Measurements from ENCODE around the gene SERPINB5.
"Not testable (repeated sequence)": the region's sequence is repeated elsewhere in the genome, so short reads cannot be mapped to it uniquely, and the experiment has no call there.

The SERPINB5 gene, protein sequence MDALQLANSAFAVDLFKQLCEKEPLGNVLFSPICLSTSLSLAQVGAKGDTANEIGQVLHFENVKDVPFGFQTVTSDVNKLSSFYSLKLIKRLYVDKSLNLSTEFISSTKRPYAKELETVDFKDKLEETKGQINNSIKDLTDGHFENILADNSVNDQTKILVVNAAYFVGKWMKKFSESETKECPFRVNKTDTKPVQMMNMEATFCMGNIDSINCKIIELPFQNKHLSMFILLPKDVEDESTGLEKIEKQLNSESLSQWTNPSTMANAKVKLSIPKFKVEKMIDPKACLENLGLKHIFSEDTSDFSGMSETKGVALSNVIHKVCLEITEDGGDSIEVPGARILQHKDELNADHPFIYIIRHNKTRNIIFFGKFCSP

DNA sequence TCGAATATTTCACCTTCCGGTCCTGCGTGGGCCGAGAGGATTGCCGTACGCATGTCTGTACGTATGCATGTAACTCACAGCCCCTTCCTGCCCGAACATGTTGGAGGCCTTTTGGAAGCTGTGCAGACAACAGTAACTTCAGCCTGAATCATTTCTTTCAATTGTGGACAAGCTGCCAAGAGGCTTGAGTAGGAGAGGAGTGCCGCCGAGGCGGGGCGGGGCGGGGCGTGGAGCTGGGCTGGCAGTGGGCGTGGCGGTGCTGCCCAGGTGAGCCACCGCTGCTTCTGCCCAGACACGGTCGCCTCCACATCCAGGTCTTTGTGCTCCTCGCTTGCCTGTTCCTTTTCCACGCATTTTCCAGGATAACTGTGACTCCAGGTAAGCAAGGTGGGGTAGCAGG lies at the start of gene SERPINB5:
TSS of gene SERPINB5 (plus strand) at position 291 of the 400 bp plus-strand sequence. CDS start 7,471 bp downstream, outside the sequence.
- DNase-seq (ENCODE audit: low read depth), result no peak

DNA sequence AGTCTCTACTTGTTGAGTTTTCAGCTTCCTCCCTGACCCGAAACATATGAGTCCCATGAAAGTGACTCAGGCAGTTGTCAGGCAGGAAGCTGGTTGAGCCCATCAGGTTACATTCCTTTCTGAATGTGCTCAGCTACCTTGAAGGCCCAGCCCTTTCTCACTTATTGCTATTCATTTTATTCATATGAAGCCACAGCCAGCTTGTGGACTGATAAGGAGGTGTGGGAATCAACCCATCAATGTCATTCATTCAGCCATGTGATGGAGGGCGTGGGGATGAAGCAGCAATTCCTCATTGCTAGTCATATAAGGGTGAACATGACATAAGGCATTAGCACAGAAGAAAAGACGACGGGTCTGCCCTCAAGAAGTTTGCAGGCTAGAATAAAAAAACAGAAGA lies 49.2 kb upstream of the SERPINB5 start:
- DNase-seq (ENCODE audit: low read depth), result no peak

DNA sequence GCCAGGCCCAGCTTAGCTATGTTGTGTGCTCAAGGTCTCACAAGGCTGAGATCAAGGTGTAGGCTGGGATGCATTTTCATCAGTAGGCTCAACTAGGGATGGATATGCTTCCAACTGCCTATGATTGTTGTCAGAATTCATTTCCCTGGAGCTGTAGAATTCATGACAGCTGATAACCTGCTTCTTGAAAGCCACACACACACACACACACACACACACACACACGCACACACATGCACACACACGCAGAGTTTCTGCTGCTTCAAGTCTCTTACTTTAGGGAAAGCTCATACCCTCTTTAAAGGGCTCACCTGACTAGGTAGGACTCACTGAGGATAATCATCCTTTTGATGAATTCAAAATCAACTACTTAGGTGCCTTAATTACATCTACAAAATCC lies 46.2 kb upstream of the SERPINB5 start:
- DNase-seq (ENCODE audit: low read depth), result no peak

DNA sequence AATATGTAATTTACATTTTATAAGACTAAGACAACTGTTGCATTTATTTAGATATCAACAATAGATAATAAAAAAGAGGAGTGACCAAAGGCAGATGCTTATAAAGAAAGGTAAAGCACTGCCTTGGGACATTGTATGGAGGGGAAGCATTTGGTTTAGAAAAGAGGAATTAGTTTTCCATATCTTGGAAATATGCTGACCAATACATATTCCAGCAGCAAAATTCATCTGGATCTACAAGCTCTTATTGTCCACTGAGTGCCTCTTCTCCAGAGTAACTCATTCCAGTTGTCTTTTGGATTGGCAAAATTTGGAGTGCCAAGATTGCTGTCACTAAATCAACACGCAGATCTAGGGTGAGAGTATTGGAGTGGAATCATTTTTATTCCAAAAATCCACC lies 45.6 kb upstream of the SERPINB5 start:
- no peak for DNase-seq (ENCODE audit: low read depth)

DNA sequence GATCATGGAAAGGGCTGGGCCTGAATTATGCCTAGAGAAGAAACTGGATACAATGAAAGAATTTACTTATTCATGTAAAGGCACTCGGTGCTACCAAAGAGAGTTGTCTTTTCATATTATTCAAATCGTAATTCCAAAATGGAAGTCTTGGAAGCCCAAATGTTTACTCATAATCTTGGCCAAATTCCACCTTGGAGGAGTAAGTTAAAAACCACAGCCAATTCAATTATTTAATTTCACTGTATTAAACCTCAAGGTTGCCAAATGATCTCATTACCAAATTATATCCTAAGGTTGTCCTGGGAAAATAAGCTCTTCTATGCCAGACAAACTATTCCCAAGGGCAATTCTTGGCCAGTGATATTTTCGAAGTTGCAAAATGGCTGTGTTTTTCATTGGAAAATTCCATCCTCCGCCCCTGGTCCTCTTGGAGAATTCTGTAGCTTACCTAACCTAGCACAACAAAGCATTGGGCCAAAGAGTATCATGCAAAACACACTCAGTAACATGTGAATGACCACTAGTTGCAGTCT lies 43.4 kb upstream of the SERPINB5 start:
- DNase-seq (ENCODE audit: low read depth), result no peak

DNA sequence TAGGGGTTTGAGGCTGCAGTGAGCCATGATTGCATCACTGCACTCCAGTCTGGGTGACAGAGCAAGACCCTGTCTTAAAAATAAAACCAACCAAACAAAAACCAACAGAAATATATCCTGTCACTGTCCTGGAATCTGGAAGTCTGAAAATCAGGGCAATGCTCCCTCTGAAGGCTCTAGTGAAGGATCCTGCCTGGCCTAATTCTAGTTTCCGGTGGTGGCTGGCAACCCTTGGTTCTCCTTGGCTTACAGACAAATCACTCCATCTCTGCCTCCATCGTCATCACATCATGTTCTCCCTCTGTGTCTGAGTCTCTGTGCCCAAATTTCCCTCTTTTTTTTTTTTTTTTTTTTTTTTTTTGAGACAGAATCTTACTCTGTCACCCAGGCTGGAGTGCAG lies 38.6 kb upstream of the SERPINB5 start:
- DNase-seq (ENCODE audit: low read depth), result no peak

DNA sequence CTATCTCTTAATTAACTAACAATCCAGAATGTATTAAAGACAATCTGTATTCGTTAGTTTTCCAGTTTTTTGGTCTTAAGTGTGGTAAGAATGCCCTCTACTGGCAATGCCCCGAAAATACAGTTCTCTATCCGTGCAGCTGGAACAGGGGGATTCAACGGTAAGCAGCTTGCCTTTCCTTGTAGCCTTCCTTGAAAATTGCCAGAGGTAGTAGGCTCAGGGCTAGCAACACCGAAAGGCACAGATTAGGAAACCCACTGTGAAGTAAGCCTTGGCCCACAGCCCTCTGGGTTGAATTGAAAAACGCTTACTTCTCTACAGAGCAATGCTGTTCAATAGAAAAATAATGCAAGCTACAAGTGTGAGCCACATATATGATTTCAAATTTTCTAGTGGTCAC lies 37.4 kb upstream of the SERPINB5 start:
- peak; percentile 29 for DNase-seq (ENCODE audit: low read depth)

DNA sequence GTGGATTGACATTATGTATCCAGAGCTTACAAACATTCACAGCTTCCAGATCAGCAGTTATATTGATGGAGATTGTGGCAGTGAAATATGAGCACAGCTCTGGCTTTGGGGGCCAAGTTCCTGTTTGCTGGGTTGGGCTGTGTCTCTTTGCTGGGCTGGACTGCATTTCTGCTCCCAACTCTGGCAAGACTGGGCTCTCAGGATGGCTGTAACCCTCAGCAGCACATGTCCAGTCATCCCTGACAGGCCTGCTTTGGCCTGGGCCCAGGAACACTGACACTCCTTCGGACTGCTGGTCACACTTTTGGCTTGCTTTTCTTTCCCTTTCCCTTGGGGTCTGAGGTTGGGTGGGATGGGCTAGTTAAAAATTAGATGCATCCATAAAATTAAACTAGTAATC lies 36.5 kb upstream of the SERPINB5 start:
- no peak for DNase-seq (ENCODE audit: low read depth)

DNA sequence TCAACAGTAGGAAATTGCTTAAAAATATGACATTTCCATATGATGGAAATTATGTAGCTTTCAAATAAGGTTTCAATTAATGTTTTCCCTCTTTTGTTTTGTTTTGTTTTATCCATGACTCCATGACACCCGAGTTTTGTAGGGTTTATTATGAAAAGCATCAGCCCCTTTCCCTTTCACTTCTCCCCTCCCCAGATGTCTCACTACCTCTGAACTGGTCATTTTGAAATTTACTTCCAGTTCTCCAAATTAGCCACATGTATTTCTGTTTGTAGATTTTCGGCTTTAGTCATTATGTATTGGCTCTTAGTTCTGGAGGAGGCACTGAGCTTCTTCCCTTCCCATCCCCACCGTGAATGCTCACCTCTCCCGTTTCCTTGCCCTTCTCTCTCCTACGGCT lies 35.9 kb upstream of the SERPINB5 start:
- no peak for DNase-seq (ENCODE audit: low read depth)

DNA sequence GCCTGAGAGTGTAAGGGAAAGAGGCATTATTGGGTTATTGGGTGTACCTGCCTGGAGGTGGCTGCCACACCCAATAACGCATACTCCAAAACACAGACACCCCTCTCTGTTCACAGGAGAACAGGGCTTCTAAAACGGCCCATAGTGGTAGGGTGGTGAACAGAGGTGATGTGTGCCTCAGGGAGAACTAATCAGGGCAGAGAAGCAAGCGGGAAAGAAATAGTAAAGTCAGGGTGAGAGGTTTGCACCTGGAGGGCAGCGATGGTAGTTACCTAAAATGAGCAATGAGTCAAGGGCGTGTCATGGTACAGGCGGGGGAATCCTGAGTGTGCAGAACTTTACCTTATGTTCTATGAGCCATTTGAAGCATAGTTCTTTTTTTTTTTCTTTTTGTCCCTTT lies 32.9 kb upstream of the SERPINB5 start:
- no peak for DNase-seq (ENCODE audit: low read depth)

DNA sequence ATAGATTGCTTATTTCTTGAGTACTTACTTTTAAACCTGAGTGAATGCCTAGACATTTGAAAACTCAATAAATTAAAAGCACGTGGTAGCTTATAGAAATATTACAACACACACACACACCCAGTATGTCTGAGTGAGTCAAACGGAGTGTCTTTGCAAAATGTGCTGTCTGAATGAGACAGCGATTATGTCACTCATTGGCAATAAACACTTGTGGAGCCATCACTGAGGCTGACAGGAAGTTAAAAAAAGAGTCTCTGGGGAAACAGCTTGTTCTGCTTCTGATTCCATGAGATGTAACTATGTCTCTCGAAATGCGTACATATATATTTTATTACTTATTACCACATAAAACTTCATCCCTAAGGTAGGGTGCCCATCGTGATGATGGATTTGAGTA lies 32.2 kb upstream of the SERPINB5 start:
- no peak for DNase-seq (ENCODE audit: low read depth)

DNA sequence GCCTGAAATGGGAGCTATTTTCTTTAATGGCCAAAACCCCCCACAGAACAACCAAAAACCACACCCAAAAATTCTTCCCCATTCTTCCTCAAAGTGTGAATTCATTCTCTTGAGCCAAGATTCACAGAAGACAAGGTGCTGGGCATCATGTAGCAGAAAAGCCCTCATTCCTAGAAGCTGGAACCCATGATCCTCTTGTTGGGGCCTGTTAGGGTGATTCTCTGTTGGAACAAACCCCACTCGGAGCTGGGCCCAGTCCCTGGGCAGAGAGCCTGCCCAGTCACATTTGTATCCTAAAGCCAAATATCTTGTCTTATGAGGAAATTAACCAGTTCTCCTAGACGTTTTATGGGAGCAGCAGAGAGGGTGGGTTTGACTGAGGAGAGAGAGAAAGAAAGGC lies 31.7 kb upstream of the SERPINB5 start:
- DNase-seq (ENCODE audit: low read depth), result no peak

DNA sequence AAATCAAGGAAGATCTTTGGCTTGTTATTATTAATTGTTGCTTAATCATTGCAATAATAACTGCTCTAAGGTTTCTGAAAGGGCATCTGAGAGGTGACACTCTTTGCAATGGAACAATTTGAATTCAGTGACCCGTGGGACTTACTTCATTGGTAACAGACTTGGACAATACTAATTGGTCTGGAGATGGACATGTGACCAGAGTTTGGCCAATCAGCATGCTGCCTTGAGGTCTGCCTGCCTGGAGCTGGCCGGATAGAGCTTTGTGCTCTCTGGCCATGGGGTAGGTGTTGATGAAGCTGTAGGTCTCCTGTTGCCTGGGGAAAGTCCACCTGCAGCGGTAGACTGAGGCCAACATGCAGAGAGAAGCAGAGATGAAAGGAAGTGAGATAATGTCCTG lies 30.5 kb upstream of the SERPINB5 start:
- no peak for DNase-seq (ENCODE audit: low read depth)

DNA sequence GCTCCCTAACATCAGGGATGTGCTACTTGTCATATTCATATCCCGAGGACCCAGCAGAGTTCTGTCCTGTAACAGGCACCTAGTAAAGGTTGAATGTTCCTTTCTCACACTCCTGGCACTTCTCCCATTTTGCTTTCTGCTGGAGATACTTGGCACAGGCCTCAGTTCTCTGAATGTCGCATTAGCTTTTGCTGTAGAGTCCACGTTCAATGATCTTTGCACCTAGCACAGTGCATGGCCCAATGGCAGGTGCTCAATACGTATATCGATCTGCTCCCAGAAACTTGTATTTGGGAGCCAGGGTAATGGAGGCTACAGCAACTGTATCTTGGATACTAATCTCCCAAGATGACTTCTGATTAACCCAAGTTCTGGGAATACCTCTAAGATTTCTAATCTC lies 29.7 kb upstream of the SERPINB5 start:
- no peak for DNase-seq (ENCODE audit: low read depth)

DNA sequence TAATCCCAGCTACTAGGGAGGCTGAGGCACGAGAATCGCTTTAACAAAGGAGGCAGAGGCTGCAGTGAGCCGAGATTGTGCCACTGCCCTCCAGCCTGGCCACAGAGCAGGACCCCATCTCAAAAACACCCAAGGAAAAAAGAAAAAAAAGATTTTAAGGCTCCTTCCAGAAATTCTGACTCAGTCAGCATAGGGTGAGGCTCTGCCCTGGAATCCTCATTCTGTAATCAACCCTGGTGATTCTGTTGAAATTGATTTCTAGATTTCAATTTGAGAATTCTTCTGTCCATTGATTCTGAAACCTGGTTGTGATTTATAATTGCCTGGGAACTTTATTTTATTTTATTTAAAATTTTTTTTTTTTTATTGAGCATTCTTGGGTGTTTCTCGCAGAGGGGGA lies 27.3 kb upstream of the SERPINB5 start:
- DNase-seq (ENCODE audit: low read depth), result no peak

DNA sequence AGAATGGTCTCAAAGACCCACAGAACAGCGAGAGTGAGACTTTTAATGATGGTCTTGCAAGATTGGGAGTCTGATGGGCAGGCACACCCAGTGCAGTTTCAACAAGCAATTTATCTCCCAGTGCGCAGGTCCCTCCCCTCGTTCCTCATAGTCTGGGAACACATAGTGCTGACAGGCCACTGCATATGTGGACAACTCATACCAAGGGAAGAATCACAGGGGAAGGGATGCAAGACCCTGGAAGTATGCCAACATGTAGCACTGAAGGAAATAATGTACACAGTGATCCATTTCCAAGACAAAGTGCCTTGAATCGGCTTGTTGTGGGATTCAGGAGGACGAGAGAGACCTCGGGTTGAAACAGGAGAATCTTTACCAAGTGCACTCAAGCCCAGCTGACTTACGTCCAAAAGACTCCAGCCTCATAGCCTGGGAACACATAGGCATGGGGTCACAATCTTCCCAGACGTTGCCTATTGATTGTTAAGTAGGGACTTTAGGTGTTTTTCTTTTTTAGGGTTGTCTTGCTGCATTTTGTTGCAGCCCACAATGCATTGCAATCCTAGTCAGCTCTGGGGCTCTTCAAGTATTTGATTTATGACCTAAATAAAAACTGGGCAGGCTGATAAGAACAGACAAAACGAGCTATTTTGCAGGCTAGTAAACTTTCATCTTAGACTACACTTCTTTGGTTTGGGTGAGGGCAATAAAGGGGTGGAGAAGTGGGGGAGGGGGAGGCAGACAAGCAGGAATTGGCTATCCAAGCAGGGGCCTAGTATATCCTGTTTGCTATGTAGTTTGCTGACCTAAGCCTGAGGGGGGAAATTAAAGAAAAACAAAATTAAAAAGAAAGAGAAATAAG lies 24.7 kb upstream of the SERPINB5 start:
- DNase-seq (ENCODE audit: low read depth), result no peak

DNA sequence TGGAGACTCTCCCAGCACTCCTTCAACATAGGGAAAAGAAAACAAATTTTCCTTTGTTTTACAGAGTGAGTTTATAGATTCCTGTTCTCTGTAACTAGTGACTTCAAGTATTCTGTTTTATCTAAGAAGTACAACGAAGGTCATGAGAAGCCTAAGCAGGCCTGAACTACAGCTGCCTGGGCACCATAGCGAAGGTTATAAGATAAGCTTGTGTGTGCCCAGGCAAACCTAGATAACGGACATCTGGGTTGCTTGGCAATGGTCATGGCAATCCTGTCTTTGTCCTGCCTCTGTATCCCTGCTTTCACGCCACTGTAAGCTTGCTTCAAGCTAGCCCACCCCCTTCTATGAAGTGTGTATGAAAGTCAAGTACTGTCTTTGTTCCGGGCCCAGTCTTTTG lies 24.0 kb upstream of the SERPINB5 start:
- DNase-seq (ENCODE audit: low read depth), result not testable (repeated sequence)

DNA sequence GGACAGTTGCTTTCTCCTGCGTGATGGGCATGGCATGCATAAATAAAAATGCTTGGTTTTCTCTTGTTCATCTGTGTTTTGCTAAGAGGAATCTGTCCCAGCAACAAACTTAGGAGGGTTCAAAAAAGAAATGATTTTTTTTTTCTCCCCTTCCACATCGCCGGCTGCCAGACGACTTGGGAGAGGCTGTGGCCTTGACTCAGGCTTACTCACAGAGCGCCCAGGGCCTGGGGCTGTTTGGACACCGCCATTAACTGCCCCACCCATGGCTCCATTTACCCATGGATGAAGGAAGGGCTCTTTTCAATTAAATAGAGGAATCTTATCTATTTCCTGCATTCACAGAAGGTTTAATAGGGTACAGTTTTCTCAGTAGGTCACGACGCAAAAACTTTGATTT lies 22.3 kb upstream of the SERPINB5 start:
- no peak for DNase-seq (ENCODE audit: low read depth)

DNA sequence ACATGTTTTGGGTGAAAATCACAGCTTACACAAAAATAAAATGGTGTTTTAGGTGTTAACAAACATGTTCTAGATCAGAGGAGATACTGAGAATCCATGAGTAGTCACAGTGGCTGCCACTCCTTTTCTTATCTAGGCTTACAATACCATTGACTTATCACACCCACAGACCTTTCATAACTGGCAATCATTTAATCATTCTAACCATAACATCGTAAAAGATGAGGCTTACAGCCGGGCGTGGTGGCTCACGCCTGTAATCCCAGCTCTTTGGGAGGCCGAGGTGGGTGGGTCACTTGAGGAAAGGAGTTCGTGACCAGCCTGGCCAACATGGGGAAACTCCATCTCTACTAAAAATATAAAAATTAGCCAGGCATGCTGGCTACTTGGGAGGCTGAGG lies 18.8 kb upstream of the SERPINB5 start:
- no peak for DNase-seq (ENCODE audit: low read depth)

DNA sequence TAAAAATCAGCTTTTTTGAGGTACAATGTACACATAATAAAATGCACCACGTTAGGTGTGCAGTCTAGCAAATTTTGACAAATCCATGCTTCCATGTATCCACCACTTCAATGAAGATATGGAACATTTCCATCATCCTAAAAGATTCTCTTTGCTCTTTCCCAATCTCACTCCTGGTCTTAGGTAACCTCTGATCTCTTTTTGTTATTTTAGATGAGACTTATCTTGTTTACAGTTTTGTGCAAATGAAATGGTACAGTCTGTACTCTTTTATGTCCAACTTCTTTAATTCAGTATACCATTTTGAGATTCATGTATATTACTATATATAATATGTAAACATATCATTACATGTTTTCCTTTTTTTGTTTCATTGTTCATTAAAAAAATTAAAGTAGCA lies 16.3 kb upstream of the SERPINB5 start:
- DNase-seq (ENCODE audit: low read depth), result no peak

DNA sequence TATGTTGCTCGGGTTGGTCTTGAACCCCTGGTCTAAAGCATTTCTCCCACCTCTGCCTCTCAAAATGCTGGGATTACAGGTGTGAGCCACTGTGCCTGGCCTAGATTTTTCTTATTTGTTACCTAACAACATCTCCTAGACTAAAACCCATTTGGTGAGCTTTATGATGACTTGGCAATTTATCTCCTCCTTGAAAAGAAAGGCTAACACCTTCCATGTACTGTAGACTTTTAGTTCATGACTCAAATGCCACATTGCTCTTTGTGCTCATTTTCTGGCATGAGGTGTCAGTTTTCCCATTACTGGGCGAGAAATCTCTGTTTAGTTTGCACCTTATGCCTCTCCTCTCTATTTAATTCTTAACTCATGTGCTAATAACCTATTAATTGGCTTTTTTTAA lies 12.3 kb upstream of the SERPINB5 start:
- DNase-seq (ENCODE audit: low read depth), result no peak

DNA sequence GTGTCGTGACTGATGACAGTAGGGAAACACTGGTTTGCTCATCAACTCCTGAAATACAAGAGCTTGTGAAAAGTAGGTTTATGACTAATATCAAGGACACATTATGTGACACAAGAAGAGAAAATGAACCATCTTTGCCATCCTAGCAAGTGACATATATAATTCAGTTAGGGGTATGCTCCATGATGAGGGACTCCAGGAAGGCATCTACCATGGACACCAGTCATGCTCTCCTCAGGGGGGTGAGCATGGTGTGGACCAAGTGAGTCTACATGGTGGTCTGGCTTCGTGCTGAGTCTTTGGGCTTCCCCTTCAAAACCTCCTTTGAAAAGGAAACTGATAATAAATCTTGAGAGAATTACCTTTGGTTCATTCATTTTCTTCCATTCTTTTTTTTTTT lies 11.7 kb upstream of the SERPINB5 start:
- DNase-seq (ENCODE audit: low read depth), result no peak

DNA sequence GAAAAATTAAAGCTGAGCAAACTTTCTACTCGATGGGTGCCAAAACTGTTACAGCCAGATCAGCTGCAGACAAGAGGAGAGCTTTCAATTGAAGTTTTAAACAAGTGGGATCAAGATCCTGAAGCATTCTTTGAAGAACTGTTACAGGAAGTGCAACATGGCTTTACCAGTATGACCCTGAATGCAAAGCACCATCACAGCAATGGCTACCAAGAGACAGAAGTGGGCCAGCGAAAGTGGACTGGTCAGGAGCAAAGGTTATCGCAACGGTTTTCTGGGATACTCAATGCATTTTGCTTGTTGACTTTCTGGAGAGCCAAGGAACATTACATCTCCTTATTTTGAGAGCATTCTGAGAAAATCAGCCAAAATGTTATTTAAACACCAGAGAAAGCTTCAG lies 9.1 kb upstream of the SERPINB5 start:
- no peak for DNase-seq (ENCODE audit: low read depth)
